Hypothalamus (tissue), 51 donors: ENCODE measurements around the gene DEFB125.

Experiments
- DNase-seq, 51 donors: peaks; one replicate each; lab custom pipeline; 2025; lab: John Stamatoyannopoulos, UW

The DEFB125 gene

GRCh38 chr20:145877-146276, 58.4 kb downstream of the DEFB125 start:
- DNase-seq: no peak
